Hepatocyte (in vitro differentiated cells): ENCODE results near the gene PACRG.

ENCODE experiments used
- CTCF ChIP-seq: fragments of 200-600 bp; sonication (generic); IDR thresholded peaks from 2 replicates; pipeline ENCODE4 v1.5.1; 2016; ENCODE audit warnings: antibody characterized with exemption, mild to moderate bottlenecking; ENCODE audit not compliant: poor library complexity
- EZH2 ChIP-seq: fragments of 200-600 bp; sonication (generic); IDR thresholded peaks from 2 replicates; pipeline ENCODE4 v1.6.1; 2016; ENCODE audit warnings: antibody characterized with exemption, mild to moderate bottlenecking, borderline replicate concordance
- EZH2phosphoT487 ChIP-seq: fragments of 200-600 bp; sonication (generic); IDR thresholded peaks from one replicate; pipeline ENCODE4 v1.6.1; 2018; ENCODE audit warnings: antibody characterized with exemption, mild to moderate bottlenecking, low read depth, moderate library complexity; ENCODE audit not compliant: unreplicated experiment, severe bottlenecking

- TF ChIP-seq CTCF = no peak
- no peak for TF ChIP-seq EZH2
- TF ChIP-seq EZH2phosphoT487 = no peak
Measured at GRCh38 chr6:163092876-163093275, 365.1 kb downstream of the PACRG start.
